ENCODE results near the gene MFGE8. TPM values are rescaled to one million over a fixed set of nuclear protein-coding genes. Genes with fewer than 3 reads are reported as not detected.
A peak's percentile ranks its signal among the peaks of the same experiment; 100 is the strongest.

The MFGE8 gene
- total and polyA plus RNA-seq, 12 donors: 359 to 690 (median 511) TPM

DNA sequence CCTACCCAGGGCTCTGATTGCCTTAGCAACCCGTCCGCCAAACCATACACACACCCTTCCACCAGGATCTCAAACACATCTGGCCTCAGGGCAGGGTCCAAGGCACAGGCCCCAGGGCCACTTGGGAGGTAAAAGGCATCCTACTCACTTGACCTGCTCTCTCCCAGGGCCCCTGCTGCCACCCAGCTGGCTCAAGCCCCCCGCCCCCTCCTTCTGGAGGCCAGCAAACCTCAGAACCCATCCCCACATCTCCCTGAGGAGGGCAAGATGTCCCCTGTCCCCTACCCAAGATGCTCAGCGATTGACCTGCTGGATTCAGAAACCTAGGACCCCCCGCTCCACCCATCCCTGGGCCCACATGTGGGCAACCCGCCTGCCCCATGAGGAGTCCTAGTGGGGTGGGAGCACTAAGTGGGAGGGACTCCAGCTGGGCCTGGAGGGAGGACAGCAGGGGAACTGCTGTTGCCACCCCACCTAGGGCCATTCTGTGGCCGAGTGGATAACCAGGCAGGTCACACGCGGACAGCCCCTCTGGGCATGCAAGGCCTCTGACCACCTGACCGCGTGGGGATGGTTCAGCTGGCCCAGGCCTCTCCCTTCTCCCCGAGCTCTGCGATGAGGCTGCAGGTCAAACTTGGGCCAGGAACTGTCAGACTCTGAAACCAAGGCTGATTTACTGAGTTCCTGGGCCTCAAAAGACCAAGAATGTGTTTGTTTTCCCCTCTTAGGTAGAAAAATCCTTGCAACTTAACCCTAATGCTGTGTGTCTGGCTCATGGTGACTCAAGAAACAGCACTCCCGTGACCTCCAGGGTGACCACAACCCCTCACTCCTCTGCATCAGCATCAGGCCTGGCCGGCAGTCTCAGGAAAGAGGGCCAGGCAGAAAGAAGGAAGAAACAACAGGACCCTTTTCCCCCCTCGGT, 4.2 kb downstream of the MFGE8 start:
- Histone ChIP-seq H3K4me3 (peak overlapping the region in 8 of 10 donors; percentile 0 to 86 (median 46)), H3K4me1 (peaks cover 32 to 91% (median 69%) of the 10 kb centered on the region in 9 donors), H3K27ac (peak overlapping the region in 8 of 10 donors; percentile 38 to 97 (median 92)), H3K36me3 (peaks cover 0 to 57% (median 9%) of the 10 kb centered on the region in 9 donors), H3K9me3 (no peaks in the 10 kb centered on the region), H3K27me3 (no peaks in the 10 kb centered on the region)
- intact Hi-C loops (cut with DNase I): loop anchor here in 7 of 10 donors (5.0 to 10.0 kb wide), 4 partner anchors 93 to 336 kb away; partner anchors contain the start of gene FANCI (in 1 of the 7)
- TF ChIP-seq, protein P1, sequence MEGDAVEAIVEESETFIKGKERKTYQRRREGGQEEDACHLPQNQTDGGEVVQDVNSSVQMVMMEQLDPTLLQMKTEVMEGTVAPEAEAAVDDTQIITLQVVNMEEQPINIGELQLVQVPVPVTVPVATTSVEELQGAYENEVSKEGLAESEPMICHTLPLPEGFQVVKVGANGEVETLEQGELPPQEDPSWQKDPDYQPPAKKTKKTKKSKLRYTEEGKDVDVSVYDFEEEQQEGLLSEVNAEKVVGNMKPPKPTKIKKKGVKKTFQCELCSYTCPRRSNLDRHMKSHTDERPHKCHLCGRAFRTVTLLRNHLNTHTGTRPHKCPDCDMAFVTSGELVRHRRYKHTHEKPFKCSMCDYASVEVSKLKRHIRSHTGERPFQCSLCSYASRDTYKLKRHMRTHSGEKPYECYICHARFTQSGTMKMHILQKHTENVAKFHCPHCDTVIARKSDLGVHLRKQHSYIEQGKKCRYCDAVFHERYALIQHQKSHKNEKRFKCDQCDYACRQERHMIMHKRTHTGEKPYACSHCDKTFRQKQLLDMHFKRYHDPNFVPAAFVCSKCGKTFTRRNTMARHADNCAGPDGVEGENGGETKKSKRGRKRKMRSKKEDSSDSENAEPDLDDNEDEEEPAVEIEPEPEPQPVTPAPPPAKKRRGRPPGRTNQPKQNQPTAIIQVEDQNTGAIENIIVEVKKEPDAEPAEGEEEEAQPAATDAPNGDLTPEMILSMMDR (IDR thresholded peaks at IDR 0.05): no peak
- WGBS, 2 donors: 76 to 79% methylated on average over 16 of the region's 16 CpGs
- no peak for DNase-seq
- ATAC-seq: no peak

GRCh38 chr15:88908123-88908522, 5.1 kb downstream of the MFGE8 start:
- Histone ChIP-seq H3K27me3 (no peaks in the 10 kb centered on the region), H3K36me3 (peaks cover 0 to 65% (median 14%) of the 10 kb centered on the region in 9 donors), H3K27ac (peak overlapping the region in 7 of 10 donors; percentile 41 to 97 (median 93)), H3K4me3 (peak overlapping the region in 1 of 10 donors; percentile 2), H3K4me1 (peaks cover 32 to 92% (median 67%) of the 10 kb centered on the region in 9 donors), H3K9me3 (no peaks in the 10 kb centered on the region)
- TF ChIP-seq, protein P1 (IDR thresholded peaks at IDR 0.05): no peak
- no peak for ATAC-seq
- 83 to 85% methylated on average over 12 of the region's 12 CpGs for WGBS, 2 donors
- DNase-seq: no peak
- intact Hi-C loops (cut with DNase I): loop anchor here in 7 of 10 donors (5.0 to 10.0 kb wide), 4 partner anchors 94 to 337 kb away; partner anchors contain the start of gene FANCI (in 1 of the 7)

DNA sequence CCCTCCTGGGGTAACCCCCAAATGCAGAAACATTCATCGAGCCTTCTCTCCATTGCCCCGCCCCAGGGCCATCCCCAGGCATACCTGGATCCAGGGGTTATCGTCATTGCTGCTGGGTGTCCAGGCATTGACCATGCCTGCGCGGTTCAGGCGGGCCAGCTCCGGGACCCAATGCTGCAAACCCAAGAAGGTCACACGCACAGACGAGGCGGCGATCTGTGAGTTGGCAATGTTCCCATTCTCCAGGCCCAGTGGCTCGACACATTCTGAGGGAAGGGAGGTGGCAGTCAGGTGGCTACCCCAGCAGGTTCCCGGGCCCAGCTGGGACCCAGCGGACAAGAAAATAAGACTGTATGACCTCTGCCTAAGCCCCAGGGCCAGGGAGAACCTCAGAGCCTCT, 6.1 kb downstream of the MFGE8 start:
- H3K36me3 ChIP-seq: peaks cover 0 to 75% (median 24%) of the 10 kb centered on the region in 9 donors
- H3K9me3 ChIP-seq: no peaks in the 10 kb centered on the region
- intact Hi-C loops (cut with DNase I): loop anchor here in 7 of 10 donors (5.0 to 10.0 kb wide), 4 partner anchors 95 to 338 kb away; partner anchors contain the start of gene FANCI (in 1 of the 7)
- peaks cover 32 to 98% (median 67%) of the 10 kb centered on the region in 9 donors for H3K4me1 ChIP-seq
- TF ChIP-seq, protein P1 (IDR thresholded peaks at IDR 0.05): no peak
- DNase-seq (no peak), ATAC-seq (peak in 1 of 8 donors; percentile 3)
- H3K27me3 ChIP-seq: no peaks in the 10 kb centered on the region
- H3K27ac ChIP-seq: peak overlapping the region in 8 of 10 donors; percentile 4 to 97 (median 76)
- 65 to 68% methylated on average over 14 of the region's 14 CpGs for WGBS, 2 donors
- no peak overlapping the region for H3K4me3 ChIP-seq

- peaks cover 0 to 81% (median 29%) of the 10 kb centered on the region in 9 donors for H3K36me3 ChIP-seq
- H3K9me3 ChIP-seq: no peaks in the 10 kb centered on the region
- H3K27me3 ChIP-seq: no peaks in the 10 kb centered on the region
- TF ChIP-seq, protein P1 (IDR thresholded peaks at IDR 0.05): no peak
- WGBS, 2 donors: 97% methylated on average over 7 of the region's 7 CpGs
- intact Hi-C loops (cut with DNase I): loop anchor here in 7 of 10 donors (5.0 to 10.0 kb wide), 4 partner anchors 96 to 338 kb away; partner anchors contain the start of gene FANCI (in 1 of the 7)
- ATAC-seq: no peak
- DNase-seq: no peak
- H3K4me1 ChIP-seq: peaks cover 32 to 98% (median 68%) of the 10 kb centered on the region in 9 donors
- no peak overlapping the region for H3K4me3 ChIP-seq
- peak overlapping the region in 3 of 10 donors; percentile 58 to 97 (median 93) for H3K27ac ChIP-seq
Measured at GRCh38 chr15:88906551-88906950, 6.6 kb downstream of the MFGE8 start.

Measured in heart right ventricle (tissue), 16 donors.